ENCODE results near the gene TRIP4.

GRCh38 chr15:64503197-64503596, 115.6 kb downstream of the TRIP4 start:
- TF ChIP-seq REST (IDR thresholded peaks at IDR 0.05) (no peak), RAD21 (IDR thresholded peaks at IDR 0.05) (no peak), MAX (IDR thresholded peaks at IDR 0.05) (no peak), YY1 (IDR thresholded peaks at IDR 0.05) (no peak), GABPA (IDR thresholded peaks at IDR 0.05 in 1 of 2, conservative IDR thresholded peaks at IDR 0.05 in 1 of 2) (no peak), RXRA (IDR thresholded peaks at IDR 0.05) (no peak), SP1 (IDR thresholded peaks at IDR 0.05) (no peak), ZBTB33 (IDR thresholded peaks at IDR 0.05) (no peak), TAF1 (conservative IDR thresholded peaks at IDR 0.05) (no peak), HNF4A (conservative IDR thresholded peaks at IDR 0.05) (no peak), FOXA1 (IDR thresholded peaks at IDR 0.05) (no peak), NR2F2 (IDR thresholded peaks at IDR 0.05) (no peak)
- TF ChIP-seq, protein P1, sequence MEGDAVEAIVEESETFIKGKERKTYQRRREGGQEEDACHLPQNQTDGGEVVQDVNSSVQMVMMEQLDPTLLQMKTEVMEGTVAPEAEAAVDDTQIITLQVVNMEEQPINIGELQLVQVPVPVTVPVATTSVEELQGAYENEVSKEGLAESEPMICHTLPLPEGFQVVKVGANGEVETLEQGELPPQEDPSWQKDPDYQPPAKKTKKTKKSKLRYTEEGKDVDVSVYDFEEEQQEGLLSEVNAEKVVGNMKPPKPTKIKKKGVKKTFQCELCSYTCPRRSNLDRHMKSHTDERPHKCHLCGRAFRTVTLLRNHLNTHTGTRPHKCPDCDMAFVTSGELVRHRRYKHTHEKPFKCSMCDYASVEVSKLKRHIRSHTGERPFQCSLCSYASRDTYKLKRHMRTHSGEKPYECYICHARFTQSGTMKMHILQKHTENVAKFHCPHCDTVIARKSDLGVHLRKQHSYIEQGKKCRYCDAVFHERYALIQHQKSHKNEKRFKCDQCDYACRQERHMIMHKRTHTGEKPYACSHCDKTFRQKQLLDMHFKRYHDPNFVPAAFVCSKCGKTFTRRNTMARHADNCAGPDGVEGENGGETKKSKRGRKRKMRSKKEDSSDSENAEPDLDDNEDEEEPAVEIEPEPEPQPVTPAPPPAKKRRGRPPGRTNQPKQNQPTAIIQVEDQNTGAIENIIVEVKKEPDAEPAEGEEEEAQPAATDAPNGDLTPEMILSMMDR (IDR thresholded peaks at IDR 0.05; ENCODE audit: low read depth, low read length, missing input control), result no peak
- TF ChIP-seq, protein P2, sequence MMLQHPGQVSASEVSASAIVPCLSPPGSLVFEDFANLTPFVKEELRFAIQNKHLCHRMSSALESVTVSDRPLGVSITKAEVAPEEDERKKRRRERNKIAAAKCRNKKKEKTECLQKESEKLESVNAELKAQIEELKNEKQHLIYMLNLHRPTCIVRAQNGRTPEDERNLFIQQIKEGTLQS (IDR thresholded peaks at IDR 0.05), result no peak
